GM19372 (cell line): ENCODE results near the gene ZNF585A.

ENCODE experiments used
- ATAC-seq: cut with Tn5 transposase; IDR thresholded peaks from one replicate; pipeline ENCODE4 v1.9.1; 2021; ENCODE audit warnings: mild to moderate bottlenecking, low read depth, moderate library complexity; ENCODE audit not compliant: unreplicated experiment

ZNF585A gene

GRCh38 chr19:37095859-37096258 is 76.6 kb downstream of the ZNF585A start:
- ATAC-seq = no peak
